ENCODE results near the gene PRELP. TPM values are rescaled to one million over a fixed set of nuclear protein-coding genes. Genes with fewer than 3 reads are reported as not detected.

PRELP gene
- total RNA-seq, 1 donor from 2014 or later, result 200 TPM

DNA sequence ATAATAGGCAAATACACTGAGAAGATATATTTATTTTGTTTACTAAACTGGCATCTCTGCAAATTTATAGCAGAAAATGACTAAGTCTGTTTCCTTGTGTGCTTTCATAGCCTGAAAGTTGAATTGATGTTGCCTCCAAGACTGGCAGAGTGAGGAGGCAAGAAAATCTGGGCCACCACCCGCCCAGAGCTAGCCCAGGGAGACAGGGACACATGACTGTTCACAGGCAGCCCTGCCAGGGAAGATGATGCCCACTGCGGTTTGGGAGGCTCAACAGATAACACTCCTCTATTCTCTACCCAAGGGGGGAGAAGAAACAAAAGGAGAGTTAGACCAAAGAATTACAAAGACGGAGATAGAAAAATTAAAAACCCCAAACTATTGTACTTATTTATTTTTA, 55.5 kb downstream of the PRELP start:
- no peak for ATAC-seq
- no peak for DNase-seq (ENCODE audit: low spot score)
- intact Hi-C loops (cut with DNase I), result no loop called here

DNA sequence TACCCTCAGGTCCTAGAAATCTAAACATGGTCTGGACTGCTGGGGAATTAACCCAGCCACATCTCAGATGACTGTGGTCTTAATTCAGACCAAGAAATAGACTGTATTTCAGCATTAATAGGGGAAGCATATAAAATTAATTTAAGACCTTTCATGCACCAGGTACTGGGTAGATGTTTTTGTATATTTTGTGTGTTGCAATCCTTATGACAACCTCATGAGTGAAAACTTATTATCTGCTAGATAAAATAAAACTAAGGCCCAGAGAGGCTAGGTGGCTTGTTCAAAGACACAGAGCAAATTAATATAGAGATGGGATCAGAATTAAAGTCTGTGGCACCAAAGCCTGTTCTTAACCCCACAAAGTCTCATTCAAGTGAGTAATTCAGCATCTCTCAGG, 58.4 kb downstream of the PRELP start:
- intact Hi-C loops (cut with DNase I), result no loop called here
- no peak for ATAC-seq
- no peak for DNase-seq (ENCODE audit: low spot score)

DNA sequence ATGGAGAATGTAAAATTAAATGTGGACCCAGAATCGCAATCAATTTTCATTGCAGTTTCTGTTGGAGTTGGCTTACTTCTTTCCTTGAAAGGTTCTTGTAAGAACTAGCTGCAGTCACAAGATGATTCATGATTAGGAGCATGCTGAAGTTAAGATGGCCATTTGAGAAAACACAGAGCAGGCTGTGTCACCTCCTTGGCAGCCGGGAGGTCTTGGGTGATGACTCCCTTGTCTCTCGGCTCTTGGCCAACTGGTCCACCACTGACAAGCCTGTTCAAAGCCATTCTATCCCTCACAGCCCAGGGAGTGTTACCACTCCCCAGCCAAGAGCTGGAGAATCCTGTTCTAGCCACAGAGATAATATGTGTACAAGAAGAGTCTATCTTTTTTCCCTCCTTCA, 58.9 kb downstream of the PRELP start:
- intact Hi-C loops (cut with DNase I), result no loop called here
- ATAC-seq (peak; percentile 71), DNase-seq (ENCODE audit: low spot score) (no peak)

DNA sequence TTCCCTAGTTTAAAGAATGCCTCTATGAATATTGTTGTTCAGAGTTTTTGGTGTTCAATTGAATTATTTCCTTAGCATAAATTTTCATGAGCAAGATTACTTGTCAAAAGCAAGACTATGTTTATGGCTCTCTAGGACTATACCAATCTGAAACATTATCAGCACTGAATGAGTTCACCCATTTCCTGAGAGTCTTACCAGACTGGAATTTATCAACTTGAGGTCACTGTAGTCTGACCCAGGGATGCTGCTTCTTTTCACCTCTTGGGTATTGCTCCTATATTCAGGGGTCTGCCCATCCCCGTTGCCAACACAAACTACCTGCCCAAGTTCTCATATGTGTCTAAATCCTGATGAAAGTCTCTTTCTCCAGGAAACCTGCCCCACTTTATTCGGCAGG, 61.0 kb downstream of the PRELP start:
- ATAC-seq (no peak), DNase-seq (ENCODE audit: low spot score) (no peak)
- intact Hi-C loops (cut with DNase I), result no loop called here

DNA sequence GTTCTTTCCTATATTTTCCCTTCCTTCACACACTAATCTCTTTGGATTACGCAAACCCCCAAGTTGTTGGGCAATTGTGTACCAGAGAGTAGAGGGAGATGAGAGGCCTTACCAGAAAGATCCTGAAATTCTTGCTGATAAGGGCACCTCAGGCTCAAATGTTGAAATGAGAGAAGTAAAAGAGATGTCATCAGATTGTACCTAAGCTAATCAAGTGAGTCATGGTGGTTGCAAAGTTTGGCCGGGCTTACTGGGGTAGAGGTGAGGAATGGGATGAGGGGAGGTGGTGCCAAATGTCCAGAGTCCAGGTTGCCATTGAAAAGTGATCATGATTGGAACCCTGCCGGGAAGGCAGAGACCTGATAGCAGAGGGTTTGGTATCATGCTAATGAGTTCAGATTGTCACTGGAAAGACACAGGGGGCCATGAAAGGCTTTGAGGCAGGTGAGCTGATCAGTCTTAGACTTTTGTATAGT, 61.4 kb downstream of the PRELP start:
- DNase-seq (ENCODE audit: low spot score) (no peak), ATAC-seq (peak; percentile 53)
- intact Hi-C loops (cut with DNase I), result no loop called here

DNA sequence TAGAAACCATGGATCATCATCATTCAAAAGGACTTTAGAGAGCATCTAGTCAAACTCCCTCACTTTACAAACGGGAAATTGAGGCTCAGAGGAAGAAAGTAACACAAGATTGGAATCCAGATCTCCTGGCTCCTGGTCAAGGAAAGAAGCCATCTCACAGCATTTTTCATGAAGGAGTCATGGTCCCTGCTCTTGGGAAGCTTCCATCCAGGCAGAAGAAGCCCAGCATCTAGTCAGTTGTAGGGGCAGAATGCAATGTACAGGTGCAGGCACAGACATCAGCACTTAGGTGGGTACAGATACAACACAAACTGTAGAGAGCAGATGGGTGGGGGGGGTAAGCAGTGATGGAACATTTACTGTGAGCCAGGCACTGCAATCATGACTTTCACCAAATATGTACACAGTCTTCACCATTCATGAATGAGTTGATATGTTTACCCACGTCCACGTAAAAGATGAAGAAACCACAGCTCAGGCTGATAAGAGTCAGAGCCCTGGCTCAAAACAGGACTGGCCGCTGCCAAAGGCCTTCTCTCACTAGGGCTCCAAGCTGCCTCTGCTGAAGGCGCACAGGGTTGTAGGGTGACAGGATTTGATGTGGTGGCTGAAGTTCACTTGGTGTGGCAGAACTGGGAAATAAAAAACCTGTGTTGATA, 62.3 kb downstream of the PRELP start:
- ATAC-seq (no peak), DNase-seq (ENCODE audit: low spot score) (no peak)
- intact Hi-C loops (cut with DNase I), result no loop called here

DNA sequence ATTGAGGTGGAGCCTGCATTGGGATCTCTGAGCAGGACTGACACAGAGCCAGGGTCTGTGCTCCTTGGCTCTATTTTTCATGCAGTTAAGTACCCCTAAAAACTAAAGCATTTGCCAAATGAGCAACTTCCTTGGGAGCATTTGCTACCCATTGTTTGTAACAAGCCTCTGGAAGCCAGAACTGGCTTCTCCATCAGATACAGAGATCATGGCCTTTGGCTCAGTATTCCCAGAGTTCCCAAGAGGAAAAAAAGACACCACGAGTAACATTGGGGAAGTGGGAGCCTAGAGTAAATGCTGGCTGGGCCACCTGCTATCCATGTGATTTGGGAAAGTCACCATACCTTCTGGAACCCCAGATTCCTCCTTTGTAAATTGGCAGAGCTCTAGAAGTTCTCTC, 63.1 kb downstream of the PRELP start:
- DNase-seq (ENCODE audit: low spot score) (no peak), ATAC-seq (no peak)
- intact Hi-C loops (cut with DNase I), result no loop called here

DNA sequence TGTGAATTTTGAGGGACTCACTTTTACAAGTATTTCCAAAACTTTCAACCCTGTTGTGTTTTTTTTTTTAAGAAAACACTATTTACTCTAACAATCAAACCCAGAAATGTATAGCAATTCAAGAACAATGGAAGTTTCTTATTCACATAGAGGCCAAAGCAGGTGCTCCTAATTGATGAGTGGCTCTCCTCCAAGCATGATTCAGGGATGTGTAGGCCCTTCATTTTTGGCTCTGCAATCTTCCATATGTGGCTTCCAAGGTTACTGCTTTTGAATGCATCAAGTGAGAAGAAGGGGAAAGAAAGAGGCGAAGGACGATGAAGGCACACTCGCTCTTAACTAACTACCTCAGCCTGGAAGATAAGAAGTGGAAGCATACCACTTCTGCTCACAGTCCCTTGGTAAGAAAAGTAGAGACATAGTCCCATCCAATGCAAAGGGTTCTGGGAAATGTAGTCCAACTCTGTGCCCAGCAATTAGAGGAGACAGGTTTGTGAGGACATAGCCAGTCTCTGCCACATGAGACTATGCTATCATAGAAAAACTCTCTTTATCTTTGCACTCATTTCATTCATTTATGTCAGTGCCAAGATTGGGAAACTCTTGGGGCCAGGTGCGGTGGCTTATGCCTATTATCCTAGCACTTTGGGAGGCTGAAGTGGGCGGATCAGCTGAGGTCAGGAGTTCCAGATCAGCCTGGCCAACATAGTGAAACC, 64.4 kb downstream of the PRELP start:
- no peak for ATAC-seq
- intact Hi-C loops (cut with DNase I), result no loop called here
- DNase-seq (ENCODE audit: low spot score), result no peak

Other genes with a start within 250 kb of the PRELP start
- 0.22 TPM for gene CHIT1, start 246.1 kb upstream of the PRELP start, total RNA-seq
- 83.5 TPM for gene BTG2, start 170.3 kb upstream of the PRELP start, total RNA-seq
- 126 TPM for gene FMOD, start 124.7 kb upstream of the PRELP start, total RNA-seq
- gene OPTC, start 18.3 kb downstream of the PRELP start, total RNA-seq, result not detected
- 107 TPM for gene ATP2B4, start 151.0 kb downstream of the PRELP start, total RNA-seq

Data from sciatic nerve (tissue), 2 donors.